DOHH2 (cell line): Measurements from ENCODE around the gene P4HTM.

Source experiments
- H3F3A ChIP-seq: fragments of 200-600 bp; sonication (generic), shearing (Covaris generic); 2 replicates; pipeline ENCODE4 v1.6.0; 2016; ENCODE audit warnings: antibody characterized with exemption, mild to moderate bottlenecking; ENCODE audit not compliant: control insufficient read depth, insufficient read depth
- H3K27ac ChIP-seq: fragments of 200-600 bp; sonication (generic); 2 replicates; pipeline ENCODE4 v1.5.1; 2014; ENCODE audit warnings: low read depth, mild to moderate bottlenecking, low read length, moderate library complexity
- H3K27me3 ChIP-seq: fragments of 200-600 bp; sonication (generic); 2 replicates; pipeline ENCODE4 v1.6.1; 2014; ENCODE audit warnings: mild to moderate bottlenecking, low read length, mixed read lengths; ENCODE audit not compliant: control insufficient read depth
- H3K36me3 ChIP-seq: fragments of 200-600 bp; sonication (generic); 2 replicates; pipeline ENCODE4 v1.6.1; 2014; ENCODE audit warnings: mild to moderate bottlenecking, low read length, moderate library complexity, mixed read lengths; ENCODE audit not compliant: control insufficient read depth
- H3K4me1 ChIP-seq: fragments of 200-600 bp; sonication (generic); 2 replicates; pipeline ENCODE4 v1.6.1; 2014; ENCODE audit warnings: mild to moderate bottlenecking, low read length, mixed read lengths; ENCODE audit not compliant: control insufficient read depth
- H3K4me2 ChIP-seq: fragments of 200-600 bp; sonication (generic); 2 replicates; pipeline ENCODE4 v1.6.0; 2014; ENCODE audit warnings: mild to moderate bottlenecking, low read length, moderate library complexity
- H3K4me3 ChIP-seq: fragments of 200-600 bp; sonication (generic); 2 replicates; pipeline ENCODE4 v1.5.1; 2014; ENCODE audit warnings: mild to moderate bottlenecking, low read length, mixed read lengths
- H3K79me2 ChIP-seq: fragments of 200-600 bp; sonication (generic); 2 replicates; pipeline ENCODE4 v1.6.1; 2014; ENCODE audit warnings: mild to moderate bottlenecking, low read length, mixed read lengths; ENCODE audit not compliant: control insufficient read depth
- H3K9me2 ChIP-seq: fragments of 200-600 bp; sonication (generic); replicated peaks from 2 replicates; pipeline ENCODE4 v1.6.1; 2014; ENCODE audit warnings: mild to moderate bottlenecking, low read length, mixed read lengths; ENCODE audit not compliant: control insufficient read depth
- H3K9me3 ChIP-seq: fragments of 200-600 bp; sonication (generic); 2 replicates; pipeline ENCODE4 v1.6.1; 2014; ENCODE audit warnings: antibody characterized with exemption, low read length, mixed read lengths; ENCODE audit not compliant: control insufficient read depth, insufficient read depth
- H4K20me1 ChIP-seq: fragments of 200-600 bp; sonication (generic); 2 replicates; pipeline ENCODE4 v1.6.0; 2014; ENCODE audit warnings: low read depth, mild to moderate bottlenecking, antibody characterized with exemption, low read length, moderate library complexity; ENCODE audit not compliant: control insufficient read depth, insufficient read depth
- EZH2phosphoT487 ChIP-seq: fragments of 200-600 bp; sonication (generic); IDR thresholded peaks from 2 replicates; pipeline ENCODE4 v1.6.1; 2017; ENCODE audit warnings: borderline replicate concordance, mild to moderate bottlenecking, antibody characterized with exemption, low read length, moderate library complexity, mixed read lengths
- TF ChIP-seq, protein P1 (sequence below): fragments of 200-600 bp; sonication (generic); IDR thresholded peaks from one replicate; pipeline ENCODE4 v1.5.1; 2014; ENCODE audit warnings: antibody characterized with exemption, mild to moderate bottlenecking, low read depth, low read length; ENCODE audit not compliant: poor library complexity, severe bottlenecking

P4HTM gene

DNA sequence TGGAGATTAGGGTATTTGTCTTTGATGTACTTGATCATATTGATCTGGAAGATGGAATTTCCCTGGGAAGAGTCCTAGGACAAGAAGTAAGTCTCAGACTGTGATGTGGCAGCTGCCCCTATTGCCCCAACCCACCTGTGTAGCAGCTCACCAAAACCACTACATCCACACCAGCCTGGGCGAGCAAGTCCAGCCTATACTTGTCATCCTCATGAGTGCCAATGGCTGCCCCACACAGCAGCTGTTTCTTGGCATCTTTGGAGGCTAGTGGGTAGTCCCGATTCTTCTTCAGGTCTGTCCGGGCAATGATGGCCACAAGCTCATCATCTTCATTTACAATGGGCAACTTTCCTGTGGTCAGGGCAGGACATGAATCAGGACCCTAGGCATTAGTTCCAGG is 36.5 kb downstream of the P4HTM start:
- Histone ChIP-seq H3K4me1 (peaks cover 61% of the 10 kb centered on the region), H3K27ac (no peak overlapping the region), H3K4me3 (peak overlapping the region; percentile 7), H3K79me2 (peaks cover 73% of the 10 kb centered on the region), H3K27me3 (no peaks in the 10 kb centered on the region), H4K20me1 (peaks cover 4% of the 10 kb centered on the region; the same call in 1 of the 2 replicates), H3K4me2 (peak overlapping the region; percentile 94), H3F3A (peaks cover 43% of the 10 kb centered on the region), H3K9me3 (no peaks in the 10 kb centered on the region), H3K9me2 (no peaks in the 10 kb centered on the region), H3K36me3 (peaks cover 92% of the 10 kb centered on the region)
- TF ChIP-seq, protein P1, sequence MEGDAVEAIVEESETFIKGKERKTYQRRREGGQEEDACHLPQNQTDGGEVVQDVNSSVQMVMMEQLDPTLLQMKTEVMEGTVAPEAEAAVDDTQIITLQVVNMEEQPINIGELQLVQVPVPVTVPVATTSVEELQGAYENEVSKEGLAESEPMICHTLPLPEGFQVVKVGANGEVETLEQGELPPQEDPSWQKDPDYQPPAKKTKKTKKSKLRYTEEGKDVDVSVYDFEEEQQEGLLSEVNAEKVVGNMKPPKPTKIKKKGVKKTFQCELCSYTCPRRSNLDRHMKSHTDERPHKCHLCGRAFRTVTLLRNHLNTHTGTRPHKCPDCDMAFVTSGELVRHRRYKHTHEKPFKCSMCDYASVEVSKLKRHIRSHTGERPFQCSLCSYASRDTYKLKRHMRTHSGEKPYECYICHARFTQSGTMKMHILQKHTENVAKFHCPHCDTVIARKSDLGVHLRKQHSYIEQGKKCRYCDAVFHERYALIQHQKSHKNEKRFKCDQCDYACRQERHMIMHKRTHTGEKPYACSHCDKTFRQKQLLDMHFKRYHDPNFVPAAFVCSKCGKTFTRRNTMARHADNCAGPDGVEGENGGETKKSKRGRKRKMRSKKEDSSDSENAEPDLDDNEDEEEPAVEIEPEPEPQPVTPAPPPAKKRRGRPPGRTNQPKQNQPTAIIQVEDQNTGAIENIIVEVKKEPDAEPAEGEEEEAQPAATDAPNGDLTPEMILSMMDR: no peak
- TF ChIP-seq EZH2phosphoT487: no peak

DNA sequence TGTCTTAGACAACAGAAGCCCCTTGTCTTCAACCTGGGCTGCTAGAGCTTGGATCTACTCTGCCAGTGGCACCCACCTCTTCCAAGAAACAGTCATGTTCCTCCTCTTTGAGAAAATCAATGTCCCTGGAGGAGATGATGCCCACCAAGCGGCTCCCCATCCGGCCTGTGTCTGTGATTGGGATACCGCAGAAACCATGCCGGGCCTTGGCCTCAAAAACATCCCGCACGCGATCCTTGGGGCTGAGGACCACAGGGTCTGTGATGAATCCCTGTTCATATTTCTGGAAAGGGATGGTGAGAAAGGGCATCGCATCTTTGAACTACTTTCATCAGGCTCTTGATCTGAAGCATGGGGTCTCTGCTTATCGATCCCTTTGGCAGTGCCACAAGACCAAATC is 37.6 kb downstream of the P4HTM start:
- Histone ChIP-seq H3K79me2 (peaks cover 66% of the 10 kb centered on the region), H3K27me3 (no peaks in the 10 kb centered on the region), H3K9me3 (no peaks in the 10 kb centered on the region), H3K4me2 (peak overlapping the region; percentile 94), H4K20me1 (peaks cover 4% of the 10 kb centered on the region; the same call in 1 of the 2 replicates), H3K4me3 (peak overlapping the region; percentile 91), H3K4me1 (peaks cover 61% of the 10 kb centered on the region), H3F3A (peaks cover 47% of the 10 kb centered on the region), H3K36me3 (peaks cover 96% of the 10 kb centered on the region), H3K27ac (0 out of 2 replicates have a peak overlapping the region, but pooled peaks have one; percentile 2), H3K9me2 (no peaks in the 10 kb centered on the region)
- TF ChIP-seq EZH2phosphoT487: no peak
- TF ChIP-seq, protein P1: no peak

DNA sequence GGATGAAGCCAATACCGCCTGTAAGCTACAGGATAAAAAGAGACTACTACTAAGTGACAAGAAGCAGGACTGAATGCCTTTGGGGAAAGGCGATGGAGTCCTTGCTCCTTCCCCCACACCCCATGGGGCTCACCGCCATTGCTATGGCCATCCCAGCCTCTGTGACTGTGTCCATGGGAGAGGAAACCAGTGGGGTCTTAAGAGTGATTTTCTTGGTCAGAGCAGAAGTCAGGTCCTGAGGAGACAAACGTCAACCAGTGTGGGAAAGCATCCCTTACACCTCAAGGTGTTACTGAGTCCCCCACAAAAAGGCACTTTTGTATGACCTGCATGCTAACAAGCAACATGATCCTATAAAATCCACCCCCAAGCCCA is 38.2 kb downstream of the P4HTM start:
- Histone ChIP-seq H3F3A (peaks cover 43% of the 10 kb centered on the region), H3K36me3 (peaks cover 96% of the 10 kb centered on the region), H3K79me2 (peaks cover 60% of the 10 kb centered on the region), H3K4me3 (peak overlapping the region; percentile 91), H3K9me2 (no peaks in the 10 kb centered on the region), H4K20me1 (peaks cover 4% of the 10 kb centered on the region; the same call in 1 of the 2 replicates), H3K9me3 (no peaks in the 10 kb centered on the region), H3K4me1 (peaks cover 56% of the 10 kb centered on the region), H3K27me3 (no peaks in the 10 kb centered on the region), H3K27ac (peak overlapping the region; percentile 59), H3K4me2 (peak overlapping the region; percentile 94)
- TF ChIP-seq, protein P1: no peak
- no peak for TF ChIP-seq EZH2phosphoT487
